Ammon's horn (tissue), 1 donor: ENCODE results near the gene TBCD.

ENCODE experiments used
- DNase-seq: peaks from one replicate; pipeline ENCODE4 v3.0.0-alpha.2; 2016; ENCODE audit warnings: low spot score

TBCD gene

DNA sequence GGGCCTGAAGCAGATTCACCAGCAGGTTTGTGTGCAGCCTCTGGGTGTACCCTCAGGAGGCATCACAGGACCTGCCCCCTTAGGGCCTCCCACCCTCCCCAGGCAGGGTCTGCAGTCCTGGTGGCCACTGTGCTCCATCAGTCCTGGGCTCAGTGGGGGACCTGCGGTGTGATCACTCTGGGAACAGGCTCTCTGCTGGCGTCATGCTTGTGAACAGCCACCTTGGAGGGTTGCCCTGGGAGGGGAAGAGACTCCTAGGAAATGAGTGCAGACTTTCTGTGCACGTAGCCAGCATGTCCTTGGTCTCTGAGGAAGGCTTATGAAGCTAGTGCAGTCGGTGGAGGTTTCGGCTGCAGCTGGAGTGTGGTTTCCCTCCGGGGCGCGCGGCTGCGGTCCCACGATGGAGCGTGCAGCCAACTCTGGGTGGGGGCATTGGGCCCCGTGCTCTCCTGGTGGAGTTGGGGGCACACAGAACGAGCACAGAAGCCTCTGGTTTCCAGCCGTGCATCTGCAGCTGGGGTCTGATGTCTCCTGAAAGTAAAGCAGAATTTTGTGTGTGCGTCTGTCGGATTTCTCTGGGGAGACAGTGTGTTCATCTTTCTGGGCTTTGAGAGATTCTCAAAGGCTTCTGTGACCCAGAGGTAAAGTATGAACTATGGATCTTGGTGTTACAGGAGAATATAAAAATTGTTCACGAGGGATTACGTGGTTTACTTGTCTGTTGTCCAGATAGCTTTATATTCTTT, 156.1 kb downstream of the TBCD start:
- no peak for DNase-seq

DNA sequence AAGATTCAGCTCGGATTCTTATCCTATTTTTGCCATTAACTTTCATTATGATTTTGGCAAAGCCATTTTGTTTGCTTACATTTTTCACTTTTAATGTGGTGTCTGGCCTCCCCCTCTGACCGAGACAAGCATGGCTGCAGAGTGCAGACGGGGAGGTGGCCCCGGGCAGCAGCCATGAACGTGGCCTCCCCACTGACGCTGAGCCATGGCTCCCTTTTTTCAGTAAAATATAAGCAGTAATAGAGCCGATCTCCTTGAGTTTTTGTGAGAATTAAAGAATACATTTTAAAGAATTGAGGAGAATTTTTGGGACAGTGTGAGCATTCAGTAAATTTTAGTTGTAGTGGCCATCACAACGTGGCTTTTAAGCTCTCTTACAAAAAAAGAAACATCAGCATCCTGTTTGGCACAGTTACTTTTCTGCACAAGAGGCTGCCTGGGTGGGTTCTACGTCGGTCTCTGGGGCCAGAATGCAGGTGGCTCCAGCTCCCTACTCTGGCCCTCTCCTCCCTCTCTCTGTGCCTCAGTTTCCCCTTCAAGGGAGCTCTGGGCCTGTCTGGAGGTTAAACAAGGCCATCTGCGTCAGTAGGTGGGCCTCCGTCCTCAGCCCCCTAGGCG, 156.8 kb downstream of the TBCD start:
- no peak for DNase-seq

DNA sequence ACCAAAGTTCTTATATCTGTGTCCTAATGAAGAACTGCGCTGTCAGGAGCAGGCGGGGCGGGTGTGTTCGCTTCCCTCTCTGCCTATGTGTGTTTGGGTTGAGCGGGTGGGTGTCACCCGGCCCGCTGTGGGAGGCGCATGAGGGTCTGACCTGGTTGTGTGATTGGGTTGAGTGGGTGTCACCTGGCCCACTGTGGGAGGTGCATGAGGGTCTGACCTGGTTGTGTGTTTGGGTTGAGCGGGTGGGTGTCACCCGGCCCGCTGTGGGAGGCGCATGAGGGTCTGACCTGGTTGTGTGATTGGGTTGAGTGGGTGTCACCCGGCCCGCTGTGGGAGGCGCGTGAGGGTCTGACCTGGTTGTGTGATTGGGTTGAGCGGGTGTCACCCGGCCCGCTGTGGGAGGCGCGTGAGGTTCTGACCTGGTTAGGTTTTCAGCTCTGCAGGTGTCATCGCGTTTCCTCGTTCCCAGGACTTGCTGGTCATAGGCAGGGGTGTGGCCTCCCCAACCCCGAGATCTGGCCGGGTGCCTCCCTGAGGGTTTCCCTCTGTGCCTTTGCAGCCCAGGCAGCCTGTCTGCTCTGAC, 157.5 kb downstream of the TBCD start:
- DNase-seq: no peak

DNA sequence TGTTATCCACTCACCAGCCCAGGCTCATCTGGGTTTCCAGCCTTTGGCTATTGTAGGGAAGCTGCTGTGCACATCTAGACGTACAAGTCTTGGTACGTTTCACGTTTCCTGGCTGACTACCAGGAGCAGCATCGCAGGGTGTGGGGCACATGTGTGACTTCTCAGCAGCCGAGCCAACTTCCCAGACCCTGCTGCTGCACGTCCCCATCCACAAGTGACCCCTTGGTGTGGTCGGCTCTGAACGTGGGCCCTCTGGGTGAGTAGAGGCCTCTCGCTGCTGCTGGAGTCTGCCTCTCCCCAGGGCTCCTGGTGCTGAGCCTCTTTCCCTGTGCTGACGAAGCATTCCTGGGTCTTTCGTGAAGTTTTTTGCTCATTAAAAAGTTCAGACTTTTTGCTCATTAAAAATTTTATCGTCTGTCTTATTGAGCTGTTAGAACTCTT, 158.2 kb downstream of the TBCD start:
- DNase-seq: no peak

DNA sequence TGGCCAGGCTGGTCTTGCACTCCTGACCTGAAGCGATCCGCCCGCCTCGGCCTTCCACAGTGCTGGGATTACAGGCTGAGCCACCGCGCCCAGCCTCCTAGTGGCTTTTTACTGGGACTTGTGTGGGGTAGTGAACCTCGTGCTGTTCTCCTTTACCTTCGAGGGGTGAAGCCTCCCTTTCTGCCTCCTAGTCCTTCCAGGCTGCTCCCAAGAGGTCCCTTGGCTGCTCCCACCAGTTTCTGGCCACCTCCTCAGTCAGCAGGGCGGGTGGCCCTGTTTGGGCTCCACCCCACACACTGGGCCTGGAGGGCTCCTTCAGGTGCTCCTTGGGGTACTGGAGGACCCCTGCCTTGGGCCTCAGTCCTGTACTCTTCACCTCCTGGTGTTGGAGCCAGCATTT, 158.9 kb downstream of the TBCD start:
- no peak for DNase-seq

DNA sequence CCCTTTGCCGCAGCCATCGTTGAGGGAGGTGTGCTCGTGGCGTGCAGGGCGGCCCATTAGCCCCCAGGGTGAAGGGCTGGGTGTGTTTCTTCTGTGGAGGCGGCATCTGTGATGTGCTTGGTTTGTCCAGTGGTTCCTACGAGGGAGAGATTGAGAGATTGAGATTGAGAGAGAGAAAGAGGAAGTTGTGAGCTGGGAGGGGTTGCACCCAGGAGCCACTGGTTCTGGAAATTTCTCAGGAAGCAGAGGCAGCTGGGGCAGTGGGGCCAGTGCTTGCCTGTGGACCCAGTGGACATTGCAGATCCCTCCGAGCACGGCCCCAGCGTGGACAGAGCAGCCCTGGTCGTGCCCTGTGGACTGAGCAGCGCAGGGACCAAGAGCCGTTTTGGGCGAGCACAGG, 160.0 kb downstream of the TBCD start:
- DNase-seq: peak; percentile 35

DNA sequence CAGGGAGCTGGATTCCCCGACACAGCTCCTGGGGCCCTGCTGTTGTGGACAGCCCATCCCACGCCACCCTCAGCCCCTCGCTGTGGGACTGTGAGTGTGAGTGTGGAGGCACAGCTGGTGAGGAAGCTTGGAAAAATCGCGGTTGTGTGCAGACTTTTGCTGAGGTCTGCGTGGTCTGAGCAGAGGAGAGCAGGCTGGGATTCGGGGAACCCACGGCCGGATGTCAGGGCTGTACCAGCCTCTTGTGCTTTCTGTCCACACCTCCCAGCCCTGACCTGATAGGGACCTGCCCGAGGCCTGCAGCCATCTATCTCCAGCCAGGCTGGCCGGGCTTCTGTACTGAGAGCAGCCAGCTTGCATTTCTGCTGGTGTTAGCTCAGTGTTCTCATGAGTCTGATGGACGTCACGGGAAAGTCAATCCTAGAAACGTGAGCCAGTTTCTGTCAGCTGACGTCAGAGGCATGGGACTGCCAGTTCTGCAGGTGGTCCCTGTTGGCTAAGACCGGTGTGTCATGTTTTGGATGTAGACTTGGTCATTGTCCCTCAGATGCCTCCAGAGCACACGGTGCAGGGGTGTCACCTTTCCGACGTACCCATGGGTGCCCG, 160.7 kb downstream of the TBCD start:
- no peak for DNase-seq

DNA sequence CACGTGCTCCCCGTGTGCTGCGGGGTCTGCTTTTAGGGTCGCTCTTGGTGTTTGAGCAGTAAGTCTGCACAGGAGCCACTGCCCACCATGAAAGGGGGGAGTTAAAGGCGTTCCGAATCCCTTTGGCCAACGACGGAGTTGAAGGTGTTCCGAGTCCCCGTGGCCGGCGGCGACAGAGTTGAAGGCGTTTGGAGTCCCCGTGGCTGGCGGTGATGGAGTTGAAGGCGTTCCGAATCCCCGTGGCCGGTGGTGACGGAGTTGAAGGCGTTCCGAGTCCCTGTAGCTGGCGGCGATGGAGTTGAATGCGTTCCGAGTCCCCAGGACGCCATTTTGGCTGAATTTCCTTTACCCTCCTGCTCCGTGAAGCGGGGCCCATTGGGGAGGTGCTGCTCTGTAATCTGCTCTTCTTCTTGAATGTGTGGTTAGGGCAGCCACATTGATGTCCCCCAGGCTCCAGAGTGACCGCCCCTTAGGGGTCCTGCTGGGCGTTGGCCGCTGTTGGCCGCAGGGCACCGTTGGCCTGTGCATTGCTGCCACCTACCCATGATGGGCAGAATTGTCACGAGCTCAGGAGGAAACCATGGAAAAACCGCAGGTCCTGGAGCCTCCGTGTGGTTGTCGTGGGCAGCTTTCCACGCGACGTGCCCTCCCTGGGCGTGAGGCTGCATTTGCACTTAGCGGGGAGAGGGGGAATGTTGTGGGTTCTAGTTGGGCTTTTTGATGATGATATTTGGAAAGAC, 161.6 kb downstream of the TBCD start:
- DNase-seq: no peak

DNA sequence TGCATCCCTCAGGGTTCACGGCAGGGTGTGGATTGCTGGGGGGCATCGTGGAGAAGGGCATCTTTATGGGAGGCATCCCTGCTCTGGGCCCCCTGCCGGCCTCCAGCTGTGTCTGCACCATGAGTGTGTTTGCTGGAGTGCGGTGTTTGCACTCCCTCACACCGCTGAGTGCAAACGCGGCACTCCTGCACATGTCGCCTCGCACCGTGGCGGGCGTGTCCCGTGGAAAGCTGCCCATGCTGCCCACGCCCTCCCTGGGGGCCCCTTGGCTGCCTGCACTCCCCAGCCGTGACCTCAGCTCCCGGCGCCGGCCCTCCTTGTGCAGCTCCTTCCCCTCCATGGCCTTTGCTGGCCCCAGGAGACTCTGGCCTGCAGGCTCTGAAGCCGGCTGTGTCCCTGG, 162.5 kb downstream of the TBCD start:
- no peak for DNase-seq

DNA sequence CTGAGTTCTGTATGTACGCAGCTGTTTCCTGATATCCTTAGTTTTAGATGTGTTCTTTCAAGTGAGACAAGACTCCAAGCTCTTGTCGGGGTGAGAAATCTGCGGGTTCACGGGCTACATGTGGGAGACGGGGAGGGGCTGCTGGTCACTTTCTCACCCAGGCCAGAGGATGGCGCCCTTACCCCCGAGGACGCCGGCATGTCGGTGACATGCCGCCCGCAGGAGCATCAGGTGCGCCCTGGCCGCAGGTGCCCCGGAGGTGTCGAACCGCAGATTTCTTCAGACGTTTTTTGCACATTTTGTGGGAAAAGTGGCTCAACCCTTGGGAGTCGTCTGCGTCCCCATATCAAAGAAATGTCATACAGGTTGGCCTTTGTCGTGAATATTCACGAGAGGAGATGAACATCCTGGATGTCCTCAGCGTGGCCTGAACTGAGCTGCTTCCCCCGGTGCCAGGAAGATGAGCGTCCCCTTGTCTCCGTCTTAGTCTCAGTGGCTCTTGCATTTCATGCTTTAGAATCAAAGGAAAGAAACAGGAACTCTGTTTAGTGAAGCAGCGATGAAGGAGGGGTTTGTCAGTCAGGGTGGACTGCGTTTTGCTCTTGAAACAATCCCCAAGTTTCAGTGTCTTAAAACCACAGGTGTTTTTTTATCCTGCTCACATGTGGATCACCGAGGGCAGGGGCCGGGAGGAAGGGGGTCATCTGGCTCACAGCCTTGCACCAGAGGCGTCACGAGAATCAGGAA, 163.3 kb downstream of the TBCD start:
- DNase-seq: no peak

DNA sequence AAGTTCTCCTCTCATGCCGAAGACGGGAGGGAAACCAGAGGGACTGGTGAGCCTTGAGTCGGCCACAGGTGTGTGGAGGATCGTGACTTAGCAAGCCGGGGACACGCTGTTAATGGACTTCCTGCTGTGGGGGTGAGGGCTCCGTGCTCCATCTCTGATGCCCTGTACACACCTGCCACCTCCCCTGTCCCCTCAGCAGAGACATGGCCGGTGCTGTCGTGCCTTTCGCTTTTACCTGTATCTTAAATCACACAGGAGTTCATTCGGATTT, 163.8 kb downstream of the TBCD start:
- no peak for DNase-seq

DNA sequence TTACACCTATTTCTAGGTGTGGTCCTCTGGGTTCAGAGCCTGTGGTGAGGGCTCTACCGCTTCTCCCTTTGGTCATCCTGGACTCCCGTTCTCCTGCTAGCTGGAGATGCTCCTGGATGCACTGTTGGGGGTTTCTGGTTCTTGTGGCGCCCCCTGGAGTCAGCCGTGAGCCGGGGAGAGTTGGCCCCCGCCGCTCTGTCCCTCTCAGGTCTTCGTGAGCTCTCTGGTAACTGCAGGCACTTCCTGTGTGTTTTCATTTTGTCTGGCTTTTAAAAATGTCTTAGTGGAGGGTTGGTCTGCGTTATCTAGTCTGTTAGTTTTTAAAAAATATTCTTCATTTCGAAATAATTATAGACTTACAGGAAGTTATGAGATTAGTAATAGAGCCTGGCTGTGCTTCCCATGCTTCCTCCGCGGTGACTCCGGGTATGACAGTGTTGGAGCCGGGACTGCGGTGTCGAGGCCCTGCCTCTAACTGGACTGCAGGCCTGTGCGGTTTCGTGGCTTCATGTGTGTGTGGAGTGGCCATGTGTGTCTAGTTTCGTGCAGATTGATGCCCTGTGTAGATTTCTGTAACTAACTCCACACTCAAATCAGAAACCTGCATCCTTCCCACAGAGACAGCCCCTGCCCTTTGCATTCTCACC, 166.0 kb downstream of the TBCD start:
- no peak for DNase-seq

DNA sequence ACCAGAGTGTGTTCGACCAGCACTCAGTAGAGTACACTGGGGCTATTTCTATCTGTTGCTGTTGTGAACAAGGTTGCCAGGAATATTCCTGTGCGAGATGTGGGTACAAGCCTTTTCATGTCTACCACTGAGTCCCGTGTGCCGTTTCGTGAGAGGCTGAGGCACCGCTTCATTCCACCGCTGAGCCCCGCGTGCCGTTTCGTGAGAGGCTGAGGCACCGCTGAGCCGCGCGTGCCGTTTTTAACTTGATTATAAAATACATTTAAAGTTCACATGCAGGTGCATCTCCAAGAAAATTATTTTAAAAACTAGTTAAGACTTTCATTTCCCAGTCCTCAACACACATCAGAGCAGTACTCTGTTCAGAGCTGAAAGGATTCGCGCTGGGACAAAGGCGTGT, 166.6 kb downstream of the TBCD start:
- DNase-seq: no peak

DNA sequence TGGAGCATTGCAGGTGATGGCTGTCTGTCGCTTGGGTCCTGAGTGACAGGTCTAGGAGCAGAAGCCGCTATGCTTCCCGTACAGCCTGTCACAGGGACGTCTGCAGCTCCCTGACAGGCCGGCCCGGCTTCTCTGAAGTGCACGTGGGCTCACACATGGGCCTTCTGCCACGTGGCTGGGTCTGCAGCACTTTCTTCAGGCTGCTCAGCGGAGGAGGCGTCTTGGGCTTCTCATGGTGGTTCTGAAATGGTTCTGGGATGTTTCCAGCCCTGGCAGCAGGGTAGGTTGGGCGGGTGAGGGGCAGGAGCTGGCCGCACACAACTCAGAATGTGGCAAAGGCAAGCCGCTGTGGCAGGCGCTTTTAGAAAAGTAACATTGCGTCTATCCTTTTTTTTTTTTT, 168.3 kb downstream of the TBCD start:
- DNase-seq: peak; percentile 61

DNA sequence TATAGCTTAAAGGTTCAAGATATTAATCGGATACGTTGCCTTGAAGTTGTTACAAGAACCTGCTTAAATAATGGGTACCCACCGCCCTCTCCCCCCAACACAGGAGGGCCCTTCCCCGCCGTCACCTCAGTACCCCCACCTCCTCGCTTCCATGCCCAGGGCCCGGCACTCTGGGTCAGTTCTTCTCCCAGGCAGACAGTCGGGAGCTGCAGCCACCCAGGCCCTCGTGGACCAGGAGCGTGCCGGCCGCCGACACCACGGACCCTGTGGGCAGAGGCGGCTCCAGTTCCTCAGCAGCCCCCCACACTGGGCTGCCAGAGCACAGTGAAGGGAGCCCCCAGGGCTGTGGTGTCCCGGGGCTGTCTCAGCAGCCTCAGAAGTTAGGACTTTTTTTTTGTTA, 168.8 kb downstream of the TBCD start:
- no peak for DNase-seq

DNA sequence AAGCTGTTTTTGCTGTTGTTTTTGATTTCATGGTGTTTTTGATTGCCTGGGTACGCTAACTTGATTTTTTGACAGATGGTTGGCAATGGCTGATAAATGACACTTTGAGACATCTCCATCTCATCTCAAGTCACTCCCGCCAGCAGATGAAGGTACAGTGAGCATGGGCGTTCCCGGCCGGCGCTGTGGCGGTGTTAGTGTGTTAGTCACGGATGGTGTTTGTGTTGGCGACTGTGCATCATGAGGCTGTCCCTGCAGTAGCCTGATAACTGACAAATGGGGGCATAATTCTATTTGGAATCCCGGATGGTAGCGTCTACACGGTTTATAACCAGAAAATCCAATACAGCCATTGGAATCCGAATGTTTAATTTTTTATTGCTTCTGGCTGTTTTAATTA, 169.6 kb downstream of the TBCD start:
- DNase-seq: no peak

DNA sequence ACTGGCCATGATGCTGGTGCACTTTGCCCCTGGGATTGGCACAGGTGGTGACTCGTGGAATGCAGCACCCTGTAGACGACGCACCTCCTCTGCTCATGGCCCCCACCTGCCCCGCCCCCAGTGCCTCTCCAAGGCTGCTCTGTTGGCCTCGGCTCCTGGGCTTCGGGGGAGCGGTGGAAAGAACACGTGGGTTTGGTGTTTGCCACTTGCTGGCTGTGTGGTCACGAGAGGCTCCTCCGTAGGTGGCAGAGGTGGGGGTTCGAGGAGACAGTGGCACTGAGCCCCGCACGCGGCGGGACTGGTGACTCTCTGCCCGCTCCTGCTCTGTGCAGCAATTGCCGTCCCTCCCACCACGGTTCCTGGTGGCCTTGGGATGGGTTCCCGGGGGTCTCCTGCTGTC, 170.8 kb downstream of the TBCD start:
- DNase-seq: no peak

DNA sequence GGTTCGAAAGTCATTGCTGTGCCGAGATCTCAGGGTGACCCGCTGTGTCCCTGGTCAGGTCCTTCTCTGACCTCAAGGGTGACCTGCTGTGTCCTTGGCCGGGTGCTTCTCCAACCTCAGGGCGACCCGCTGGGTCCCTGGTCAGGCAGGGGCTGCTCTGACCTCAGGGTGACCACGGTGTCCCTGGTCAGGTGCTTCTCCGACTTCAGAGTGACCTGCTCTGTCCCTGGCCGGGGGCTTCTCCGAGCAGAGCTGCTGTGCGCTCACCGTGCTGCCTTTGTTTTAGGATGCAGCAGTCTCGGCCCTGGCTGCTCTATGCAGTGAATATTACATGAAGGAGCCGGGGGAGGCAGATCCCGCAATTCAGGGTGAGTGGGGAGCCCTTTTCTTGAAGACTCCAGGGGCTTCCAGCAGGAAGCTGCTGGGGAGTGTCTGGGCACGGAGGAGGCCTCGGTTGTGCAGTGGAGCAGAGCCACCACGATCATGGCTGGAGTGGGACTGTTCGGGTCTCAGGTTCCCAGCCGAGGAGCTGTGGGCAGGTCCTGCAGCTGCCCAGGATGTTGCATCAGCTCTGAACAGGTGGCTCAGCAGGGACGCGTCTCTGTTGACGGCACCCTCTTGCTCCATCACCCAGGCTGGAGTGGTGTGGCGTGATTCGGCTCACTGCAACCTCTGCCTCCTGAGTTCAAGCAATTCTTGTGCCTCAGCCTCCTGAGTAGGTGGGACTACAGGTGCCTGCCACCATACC, 171.7 kb downstream of the TBCD start:
- no peak for DNase-seq

DNA sequence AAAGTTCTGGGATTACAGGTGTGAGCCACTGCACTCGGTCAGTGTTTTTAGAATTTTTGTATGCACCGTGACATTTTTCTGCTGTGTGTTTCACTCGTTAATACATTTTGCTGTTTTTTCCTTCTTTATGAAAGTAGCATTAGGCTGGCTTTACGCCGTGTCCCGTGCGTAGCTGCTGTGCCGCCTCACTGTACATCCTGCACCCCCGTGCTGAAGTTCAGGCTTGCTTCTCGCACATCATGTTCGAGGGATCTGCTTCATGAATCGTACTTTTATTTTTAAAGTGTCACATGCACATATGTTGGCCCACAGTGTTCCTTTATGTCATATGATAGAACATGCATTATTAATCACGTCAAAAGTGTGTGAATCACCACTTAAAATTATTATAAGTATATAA, 172.3 kb downstream of the TBCD start:
- DNase-seq: no peak

DNA sequence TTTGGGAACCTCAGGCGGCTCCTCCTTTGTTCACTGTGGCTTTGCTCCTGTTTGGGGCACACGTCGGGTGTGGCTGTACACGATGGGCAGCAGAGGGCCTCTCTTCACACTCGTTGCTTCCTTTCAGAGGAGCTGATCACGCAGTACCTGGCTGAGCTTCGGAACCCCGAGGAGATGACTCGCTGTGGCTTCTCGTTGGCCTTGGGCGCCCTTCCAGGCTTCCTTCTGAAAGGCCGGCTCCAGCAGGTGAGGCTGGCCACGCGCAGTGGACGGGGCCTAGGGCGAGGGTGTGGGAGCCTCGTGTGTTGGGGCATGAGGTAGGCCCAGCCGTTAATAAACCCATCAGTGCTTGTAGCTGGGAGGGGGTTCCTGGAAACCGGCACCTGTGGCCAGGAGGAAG, 172.9 kb downstream of the TBCD start:
- DNase-seq: no peak

DNA sequence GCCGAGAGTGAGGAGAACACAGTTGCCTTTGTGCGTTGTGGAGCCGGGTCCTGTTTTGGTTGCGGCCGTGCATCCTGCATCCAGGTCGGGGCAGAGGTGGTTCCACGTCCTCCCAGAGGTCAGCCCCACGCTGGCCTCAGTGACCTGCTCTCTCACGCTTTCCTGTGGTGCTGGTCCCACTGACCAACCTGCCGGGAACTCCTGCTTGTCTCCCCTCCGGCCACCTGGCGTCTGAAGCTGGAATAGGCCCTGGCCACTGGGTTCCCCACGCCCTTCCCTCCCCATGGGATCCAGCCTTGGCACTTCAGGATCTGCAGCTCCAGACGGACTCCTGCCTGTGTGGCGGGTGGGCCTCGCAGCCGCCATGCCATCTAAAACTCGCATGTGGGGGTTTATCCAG, 173.5 kb downstream of the TBCD start:
- no peak for DNase-seq
